HG02981 (cell line): ENCODE results near the gene SRP14.

ENCODE experiments used
- ATAC-seq: cut with Tn5 transposase; IDR thresholded peaks from one replicate; pipeline ENCODE4 v1.9.1; 2021; ENCODE audit warnings: mild to moderate bottlenecking, moderate library complexity; ENCODE audit not compliant: unreplicated experiment

SRP14 gene

GRCh38 chr15:40069178-40070165 lies 30.5 kb upstream of the SRP14 start:
- ATAC-seq, result peak; percentile 63

- ATAC-seq, result no peak
Measured at GRCh38 chr15:40067921-40068624, 29.1 kb upstream of the SRP14 start.

- ATAC-seq, result no peak
Measured at GRCh38 chr15:40066589-40066988, 27.6 kb upstream of the SRP14 start.

- ATAC-seq, result no peak
Measured at GRCh38 chr15:40065166-40065565, 26.2 kb upstream of the SRP14 start.

GRCh38 chr15:40064231-40064894 lies 25.4 kb upstream of the SRP14 start:
- peak; percentile 34 for ATAC-seq

- no peak for ATAC-seq
Measured at GRCh38 chr15:40063563-40064011, 24.6 kb upstream of the SRP14 start.

- no peak for ATAC-seq
Measured at GRCh38 chr15:40062816-40063562, 24.0 kb upstream of the SRP14 start.

GRCh38 chr15:40061212-40061901 lies 22.4 kb upstream of the SRP14 start:
- ATAC-seq, result peak; percentile 65

- no peak for ATAC-seq
Measured at GRCh38 chr15:40060236-40060961, 21.4 kb upstream of the SRP14 start.

GRCh38 chr15:40059821-40060220 lies 20.8 kb upstream of the SRP14 start:
- ATAC-seq, result no peak

- ATAC-seq, result no peak
Measured at GRCh38 chr15:40058476-40059140, 19.6 kb upstream of the SRP14 start.

GRCh38 chr15:40055576-40056293 lies 16.8 kb upstream of the SRP14 start:
- no peak for ATAC-seq

GRCh38 chr15:40054855-40055575 lies 16.0 kb upstream of the SRP14 start:
- peak; percentile 72 for ATAC-seq

- peak; percentile 41 for ATAC-seq
Measured at GRCh38 chr15:40054605-40054854, 15.5 kb upstream of the SRP14 start.

GRCh38 chr15:40053831-40054604 lies 15.0 kb upstream of the SRP14 start:
- ATAC-seq, result peak; percentile 31

- ATAC-seq, result no peak
Measured at GRCh38 chr15:40053079-40053830, 14.3 kb upstream of the SRP14 start.
